CD4-positive, CD25-positive, alpha-beta regulatory T cell (primary cell): ENCODE data around the gene FAM76B. TPM values are rescaled to one million over a fixed set of nuclear protein-coding genes. Genes with fewer than 3 reads are reported as not detected.
A peak's percentile ranks its signal among the peaks of the same experiment; 100 is the strongest.

Experiments
- ATAC-seq, 2 donors: fragments of 150-1000 bp; cut with Tn5 transposase; one replicate each; pipeline ENCODE4 v1.10.0; 2021; ENCODE audit warnings: low read depth in 2 of 2, moderate number of reproducible peaks in 2 of 2, moderate library complexity in 1 of 2
- DNase-seq, 3 donors: peaks; one replicate each; pipeline versions ENCODE4 v3.0.0 to v3.0.0-alpha.2; 2012 to 2022; ENCODE audit warnings: mixed read lengths in 1 of 3
- H3K27ac ChIP-seq: one replicate; pipeline ENCODE4 v1.7.0; 2013; ENCODE audit warnings: mild to moderate bottlenecking, low read length; ENCODE audit not compliant: insufficient read depth, poor library complexity, severe bottlenecking
- H3K27me3 ChIP-seq: one replicate; pipeline ENCODE4 v1.7.0; 2013; ENCODE audit warnings: low read length; ENCODE audit not compliant: control insufficient read depth, insufficient read depth
- H3K36me3 ChIP-seq: one replicate; pipeline ENCODE4 v1.7.0; 2013; ENCODE audit warnings: mild to moderate bottlenecking, low read length, moderate library complexity; ENCODE audit not compliant: control insufficient read depth, insufficient read depth
- H3K4me1 ChIP-seq: 2 replicates; pipeline ENCODE4 v1.7.0; 2013; ENCODE audit warnings: mild to moderate bottlenecking, low read length; ENCODE audit not compliant: insufficient read depth, control insufficient read depth, poor library complexity, severe bottlenecking
- H3K4me3 ChIP-seq: one replicate; pipeline ENCODE4 v1.7.0; 2013; ENCODE audit warnings: low read depth, mild to moderate bottlenecking, low read length, moderate library complexity
- H3K9me3 ChIP-seq, 2 experiments: 1 replicate in 1 of 2; 2 replicates in 1 of 2; pipeline ENCODE4 v1.7.0; 2013; ENCODE audit warnings: low read length in 2 of 2, mild to moderate bottlenecking in 1 of 2, moderate library complexity in 1 of 2; ENCODE audit not compliant: control insufficient read depth in 2 of 2
- H3K27ac Mint-ChIP-seq, 3 donors: one replicate each; pipeline ENCODE4 v1.8.0; 2020 to 2022; ENCODE audit warnings: mild to moderate bottlenecking in 3 of 3, mixed read lengths in 3 of 3, moderate library complexity in 2 of 3
- H3K27me3 Mint-ChIP-seq: one replicate; pipeline ENCODE4 v1.8.0; 2022; ENCODE audit warnings: mild to moderate bottlenecking, mixed read lengths
- H3K36me3 Mint-ChIP-seq: one replicate; pipeline ENCODE4 v1.8.0; 2020; ENCODE audit warnings: mixed read lengths
- H3K4me1 Mint-ChIP-seq, 4 donors: one replicate each; pipeline ENCODE4 v1.8.0; 2020 to 2022; ENCODE audit warnings: mixed read lengths in 4 of 4, mild to moderate bottlenecking in 1 of 4
- H3K4me3 Mint-ChIP-seq, 4 donors: one replicate each; pipeline ENCODE4 v1.8.0; 2020 to 2022; ENCODE audit warnings: mild to moderate bottlenecking in 4 of 4, mixed read lengths in 4 of 4, moderate library complexity in 3 of 4
- H3K9me3 Mint-ChIP-seq, 7 donors: one replicate each; pipeline ENCODE4 v1.8.0; 2020 to 2022; ENCODE audit warnings: mixed read lengths in 7 of 7, mild to moderate bottlenecking in 3 of 7, moderate library complexity in 2 of 7
- polyA plus RNA-seq, 4 donors: library from polyadenylated mRNA; unstranded; fragments of 300-500 nt; fragmentation: Illumina TruSeq; gene quantifications; one replicate each; pipeline ENCODE4 v1.2.3, GENCODE V29; 2021
- total RNA-seq: library from RNA; stranded (reverse); gene quantifications from one replicate; pipeline ENCODE4 v1.2.3, GENCODE V29; 2022

Gene FAM76B
- total and polyA plus RNA-seq, 5 donors from 2014 or later: 12.8 to 72.7 (median 14.0) TPM

- no peaks in the 10 kb centered on the region for H3K27me3 Mint-ChIP-seq
- Histone ChIP-seq H3K9me3 (no peaks in the 10 kb centered on the region), H3K4me1 (no peaks in the 10 kb centered on the region), H3K4me3 (no peak overlapping the region), H3K27ac (no peak overlapping the region), H3K27me3 (no peaks in the 10 kb centered on the region), H3K36me3 (no peaks in the 10 kb centered on the region)
- ATAC-seq: no peak
- peaks cover 0 to 3% (median 0%) of the 10 kb centered on the region in 7 donors for H3K9me3 Mint-ChIP-seq
- DNase-seq: no peak
- H3K4me1 Mint-ChIP-seq: peaks cover 0 to 1% (median under 1%) of the 10 kb centered on the region in 4 donors
- H3K4me3 Mint-ChIP-seq: no peak overlapping the region
- H3K36me3 Mint-ChIP-seq: no peaks in the 10 kb centered on the region
- no peak overlapping the region for H3K27ac Mint-ChIP-seq
Observed at GRCh38 chr11:95728094-95728493, 61.5 kb downstream of the FAM76B start.

DNA sequence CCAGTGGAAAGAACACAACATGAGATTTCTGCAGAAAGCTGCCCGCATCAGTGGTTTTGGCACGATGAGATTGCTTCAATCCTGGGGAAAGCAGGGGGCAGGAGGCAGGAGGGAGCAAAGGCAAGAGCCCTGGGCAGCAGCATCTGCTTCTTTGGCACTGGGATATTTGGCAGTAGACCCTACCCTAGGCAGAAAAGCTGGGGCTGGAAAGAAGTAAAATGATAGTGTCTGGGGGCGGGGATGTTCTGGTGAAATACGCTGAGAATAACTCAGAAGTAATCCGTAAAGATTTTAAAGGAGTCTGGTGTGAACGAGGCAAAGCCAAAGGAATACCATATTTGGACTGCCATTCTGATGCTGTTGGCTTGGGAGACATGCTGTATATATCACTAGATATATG is 62.0 kb downstream of the FAM76B start:
- no peak overlapping the region for H3K4me3 Mint-ChIP-seq
- Histone ChIP-seq H3K27ac (no peak overlapping the region), H3K4me1 (no peaks in the 10 kb centered on the region), H3K27me3 (no peaks in the 10 kb centered on the region), H3K4me3 (no peak overlapping the region), H3K9me3 (no peaks in the 10 kb centered on the region), H3K36me3 (no peaks in the 10 kb centered on the region)
- ATAC-seq (no peak), DNase-seq (no peak)
- H3K27me3 Mint-ChIP-seq: no peaks in the 10 kb centered on the region
- H3K27ac Mint-ChIP-seq: no peak overlapping the region
- no peaks in the 10 kb centered on the region for H3K36me3 Mint-ChIP-seq
- peaks cover 0 to 3% (median 0%) of the 10 kb centered on the region in 7 donors for H3K9me3 Mint-ChIP-seq
- peaks cover 0 to 1% (median 0%) of the 10 kb centered on the region in 4 donors for H3K4me1 Mint-ChIP-seq

DNA sequence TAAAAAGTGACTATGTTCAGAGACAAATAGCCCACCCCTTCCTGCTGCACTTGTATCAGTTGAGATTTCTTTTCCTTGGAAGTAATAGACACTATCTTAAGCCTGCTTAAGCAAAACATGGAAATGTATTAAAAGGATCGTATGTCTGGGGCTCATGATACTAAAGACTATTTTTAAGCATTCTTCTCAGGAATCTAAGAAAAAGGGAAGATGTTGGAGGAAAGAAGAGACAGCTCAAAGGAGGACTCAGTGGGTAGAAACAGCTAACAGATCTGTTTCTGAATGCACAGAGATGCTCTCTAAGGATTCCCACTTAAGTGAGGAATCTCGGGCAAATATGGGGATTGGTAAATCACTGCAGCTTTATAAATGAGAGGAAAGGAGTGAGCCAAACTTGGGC is 62.5 kb downstream of the FAM76B start:
- no peaks in the 10 kb centered on the region for H3K27me3 Mint-ChIP-seq
- no peaks in the 10 kb centered on the region for H3K9me3 ChIP-seq
- no peak overlapping the region for H3K4me3 Mint-ChIP-seq
- H3K4me3 ChIP-seq: no peak overlapping the region
- peaks cover 0 to 1% (median 0%) of the 10 kb centered on the region in 4 donors for H3K4me1 Mint-ChIP-seq
- H3K27ac ChIP-seq: no peak overlapping the region
- H3K36me3 Mint-ChIP-seq: no peaks in the 10 kb centered on the region
- H3K4me1 ChIP-seq: no peaks in the 10 kb centered on the region
- no peak overlapping the region for H3K27ac Mint-ChIP-seq
- H3K36me3 ChIP-seq: no peaks in the 10 kb centered on the region
- H3K9me3 Mint-ChIP-seq: peaks cover 0 to 4% (median 0%) of the 10 kb centered on the region in 7 donors
- DNase-seq: no peak
- no peaks in the 10 kb centered on the region for H3K27me3 ChIP-seq
- no peak for ATAC-seq

- H3K36me3 ChIP-seq: no peaks in the 10 kb centered on the region
- Mint-ChIP-seq H3K27me3 (no peaks in the 10 kb centered on the region), H3K4me1 (peaks cover 6 to 19% (median 14%) of the 10 kb centered on the region in 4 donors), H3K9me3 (peaks cover 0 to 1% (median 0%) of the 10 kb centered on the region in 7 donors), H3K27ac (no peak overlapping the region), H3K36me3 (no peaks in the 10 kb centered on the region), H3K4me3 (no peak overlapping the region)
- peaks cover 12% of the 10 kb centered on the region for H3K4me1 ChIP-seq
- H3K9me3 ChIP-seq: no peaks in the 10 kb centered on the region
- DNase-seq (no peak), ATAC-seq (no peak)
- no peaks in the 10 kb centered on the region for H3K27me3 ChIP-seq
- no peak overlapping the region for H3K4me3 ChIP-seq
- H3K27ac ChIP-seq: no peak overlapping the region
Observed at GRCh38 chr11:95725196-95725595, 64.4 kb downstream of the FAM76B start.

GRCh38 chr11:95723361-95723942 is 66.1 kb downstream of the FAM76B start:
- Mint-ChIP-seq H3K9me3 (peaks cover 0 to 2% (median 0%) of the 10 kb centered on the region in 7 donors), H3K4me1 (peaks cover 15 to 31% (median 25%) of the 10 kb centered on the region in 4 donors), H3K36me3 (no peaks in the 10 kb centered on the region), H3K27ac (no peak overlapping the region), H3K4me3 (no peak overlapping the region), H3K27me3 (no peaks in the 10 kb centered on the region)
- Histone ChIP-seq H3K4me1 (peaks cover 20% of the 10 kb centered on the region), H3K9me3 (no peaks in the 10 kb centered on the region), H3K36me3 (no peaks in the 10 kb centered on the region), H3K27me3 (no peaks in the 10 kb centered on the region), H3K27ac (no peak overlapping the region), H3K4me3 (no peak overlapping the region)
- ATAC-seq (no peak), DNase-seq (no peak)

- no peak overlapping the region for H3K27ac ChIP-seq
- ATAC-seq (peak; percentile 58 to 61), DNase-seq (peak in 2 of 3 donors; percentile 40 to 63)
- H3K27ac Mint-ChIP-seq: peak overlapping the region; percentile 2 to 87 (median 27)
- H3K36me3 ChIP-seq: no peaks in the 10 kb centered on the region
- no peaks in the 10 kb centered on the region for H3K27me3 ChIP-seq
- H3K36me3 Mint-ChIP-seq: no peaks in the 10 kb centered on the region
- no peaks in the 10 kb centered on the region for H3K27me3 Mint-ChIP-seq
- no peaks in the 10 kb centered on the region for H3K9me3 ChIP-seq
- H3K4me3 Mint-ChIP-seq: peak overlapping the region; percentile 33 to 77 (median 62)
- peaks cover 0 to 3% (median 0%) of the 10 kb centered on the region in 7 donors for H3K9me3 Mint-ChIP-seq
- peak overlapping the region; percentile 46 for H3K4me3 ChIP-seq
- peaks cover 35 to 55% (median 50%) of the 10 kb centered on the region in 4 donors for H3K4me1 Mint-ChIP-seq
- peaks cover 34% of the 10 kb centered on the region for H3K4me1 ChIP-seq
Observed at GRCh38 chr11:95720195-95720594, 69.4 kb downstream of the FAM76B start.

Other genes starting within 250 kb of the FAM76B start
- gene CEP57, start 716 bp upstream of the FAM76B start, total RNA-seq: 67.7 TPM
- 10 to 100 TPM; 51.6 to 69.9 (median 59.3) TPM for gene CEP57, start 716 bp upstream of the FAM76B start, polyA plus RNA-seq
- 9.8 TPM for gene MTMR2, start 134.3 kb upstream of the FAM76B start, total RNA-seq
- 10 to 100 TPM; 12.5 to 21.3 (median 14.0) TPM for gene MTMR2, start 134.3 kb upstream of the FAM76B start, polyA plus RNA-seq